Neuronal stem cell (in vitro differentiated cells): Measurements from ENCODE around the gene BIRC6.
"Not testable (repeated sequence)": the region's sequence is repeated elsewhere in the genome, so short reads cannot be mapped to it uniquely, and the experiment has no call there.

Experiments used
- DNase-seq: peaks from one replicate; pipeline ENCODE4 v3.0.0-alpha.2; 2013; ENCODE audit warnings: low spot score
- H2AFZ ChIP-seq: one replicate; pipeline ENCODE4 v1.6.1; 2013; ENCODE audit warnings: mild to moderate bottlenecking, low read length, inconsistent platforms
- H2AK5ac ChIP-seq: 2 replicates; pipeline ENCODE4 v1.6.1; 2013; ENCODE audit warnings: low read depth, mild to moderate bottlenecking, inconsistent platforms, low read length, moderate library complexity, mixed read lengths
- H2BK120ac ChIP-seq: 2 replicates; pipeline ENCODE4 v1.6.1; 2013; ENCODE audit warnings: low read depth, mild to moderate bottlenecking, inconsistent platforms, low read length, moderate library complexity, mixed read lengths
- H2BK12ac ChIP-seq: one replicate; pipeline ENCODE4 v1.6.1; 2013; ENCODE audit warnings: low read length, inconsistent platforms
- H2BK15ac ChIP-seq: 2 replicates; pipeline ENCODE4 v1.6.1; 2013; ENCODE audit warnings: mild to moderate bottlenecking, low read length, inconsistent platforms, mixed read lengths
- H2BK5ac ChIP-seq: one replicate; pipeline ENCODE4 v1.6.1; 2013; ENCODE audit warnings: inconsistent platforms, mild to moderate bottlenecking, low read length, moderate library complexity
- H3K14ac ChIP-seq: one replicate; pipeline ENCODE4 v1.6.1; 2013; ENCODE audit warnings: low read length, inconsistent platforms
- H3K18ac ChIP-seq: 2 replicates; pipeline ENCODE4 v1.6.1; 2013; ENCODE audit warnings: low read length, inconsistent platforms
- H3K23ac ChIP-seq: 2 replicates; pipeline ENCODE4 v1.6.1; 2013; ENCODE audit warnings: low read depth, mild to moderate bottlenecking, mixed read lengths, low read length, inconsistent platforms; ENCODE audit not compliant: poor library complexity
- H3K27ac ChIP-seq: replicated peaks from 3 replicates; pipeline ENCODE4 v1.5.1; 2013; ENCODE audit warnings: low read length, inconsistent platforms
- H3K27me3 ChIP-seq, 3 experiments: 2 replicates each; pipeline ENCODE4 v1.6.1; 2013; ENCODE audit warnings: low read length in 3 of 3, mild to moderate bottlenecking in 2 of 3, inconsistent platforms in 1 of 3, low read depth in 1 of 3, mixed read lengths in 1 of 3, moderate library complexity in 1 of 3; ENCODE audit not compliant: control insufficient read depth in 3 of 3, insufficient read depth in 3 of 3
- H3K36me3 ChIP-seq, 2 donors: replicated peaks in 1 of 2; 2 replicates each; pipeline ENCODE4 v1.6.1; 2013; ENCODE audit warnings: low read length in 2 of 2; ENCODE audit not compliant: control insufficient read depth in 2 of 2, insufficient read depth in 2 of 2
- H3K4ac ChIP-seq: 2 replicates; pipeline ENCODE4 v1.6.1; 2013; ENCODE audit warnings: inconsistent platforms, mild to moderate bottlenecking, low read length, moderate library complexity
- H3K4me1 ChIP-seq, 2 donors: 1 replicate in 1 of 2; 2 replicates in 1 of 2; pipeline ENCODE4 v1.6.1; 2013; ENCODE audit warnings: low read length in 2 of 2, low read depth in 1 of 2; ENCODE audit not compliant: control insufficient read depth in 2 of 2, insufficient read depth in 1 of 2
- H3K4me2 ChIP-seq: one replicate; pipeline ENCODE4 v1.6.1; 2013; ENCODE audit warnings: mild to moderate bottlenecking, low read length, inconsistent platforms; ENCODE audit not compliant: insufficient read depth, poor library complexity, severe bottlenecking
- H3K4me3 ChIP-seq, 2 donors: 2 replicates each; pipeline ENCODE4 v1.5.1; 2013; ENCODE audit warnings: low read length in 2 of 2, mild to moderate bottlenecking in 2 of 2, inconsistent platforms in 1 of 2, moderate library complexity in 1 of 2
- H3K79me1 ChIP-seq: one replicate; pipeline ENCODE4 v1.6.1; 2013; ENCODE audit warnings: low read depth, mild to moderate bottlenecking, inconsistent platforms, low read length, moderate library complexity
- H3K9ac ChIP-seq: one replicate; pipeline ENCODE4 v1.6.1; 2013; ENCODE audit warnings: mild to moderate bottlenecking, low read depth, low read length, inconsistent platforms; ENCODE audit not compliant: poor library complexity
- H3K9me3 ChIP-seq, 2 donors: replicated peaks in 1 of 2; 2 replicates each; pipeline versions ENCODE3 to v1.6.1; 2013; ENCODE audit warnings: low read length in 2 of 2, mild to moderate bottlenecking in 2 of 2, inconsistent platforms in 1 of 2, low read depth in 1 of 2, mixed read lengths in 1 of 2, moderate library complexity in 1 of 2; ENCODE audit not compliant: control insufficient read depth in 2 of 2, insufficient read depth in 1 of 2
- H4K8ac ChIP-seq: one replicate; pipeline ENCODE4 v1.6.1; 2013; ENCODE audit warnings: low read depth, mild to moderate bottlenecking, inconsistent platforms, low read length, moderate library complexity
- H4K91ac ChIP-seq: one replicate; pipeline ENCODE4 v1.6.1; 2013; ENCODE audit warnings: low read length, low read depth, mild to moderate bottlenecking, inconsistent platforms; ENCODE audit not compliant: poor library complexity
- WGBS, 2 donors: extraction: QIAGEN DNeasy Blood & Tissue Kit; methylation state at CpG; one replicate each; pipeline ENCODE4 v1.1.7; 2013; ENCODE audit warnings: missing lambda C conversion rate in 2 of 2, mixed read lengths in 1 of 2; ENCODE audit not compliant: insufficient read length in 2 of 2, insufficient replicate concordance in 1 of 2; ENCODE audit errors: extremely low coverage in 2 of 2; 5-methylcytosine and 5-hydroxymethylcytosine counted together

Gene BIRC6

GRCh38 chr2:32329180-32329980, 27.4 kb upstream of the BIRC6 start:
- H3K4ac ChIP-seq, H3K27me3 ChIP-seq, H3K79me1 ChIP-seq, H3K4me2 ChIP-seq, H3K27ac ChIP-seq, H2BK120ac ChIP-seq, H2BK15ac ChIP-seq, H2AK5ac ChIP-seq, H2BK5ac ChIP-seq, H3K14ac ChIP-seq, H3K23ac ChIP-seq, H3K4me3 ChIP-seq, H3K9me3 ChIP-seq, H3K4me1 ChIP-seq, H2AFZ ChIP-seq, H3K18ac ChIP-seq, DNase-seq, H2BK12ac ChIP-seq, H4K91ac ChIP-seq, H3K9ac ChIP-seq, H4K8ac ChIP-seq, H3K36me3 ChIP-seq: not testable (repeated sequence)
- no CpG with 5 or more reads among the region's 14 CpGs for WGBS, 2 donors

DNA sequence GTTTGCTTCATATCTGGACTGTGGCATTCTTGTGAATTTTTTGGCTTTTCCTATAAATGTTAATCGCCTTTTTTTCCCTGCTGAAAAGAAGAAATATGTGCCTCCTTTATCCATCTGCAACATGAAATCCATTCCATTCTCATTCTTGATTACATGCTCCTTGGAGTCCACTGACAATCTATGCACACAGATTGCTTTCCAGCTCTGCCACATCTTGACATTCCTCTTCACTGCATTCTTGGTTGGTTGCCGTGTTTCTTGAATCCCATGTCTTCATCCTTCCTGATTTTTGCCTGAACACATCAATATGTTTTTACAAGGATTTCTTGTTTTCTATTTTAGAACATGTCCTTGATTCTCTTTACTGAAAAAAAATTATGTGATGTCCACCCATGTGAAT, 26.7 kb upstream of the BIRC6 start:
- H3K14ac ChIP-seq, result no peak overlapping the region
- no peaks in the 10 kb centered on the region for H3K79me1 ChIP-seq
- no peak overlapping the region for H2AK5ac ChIP-seq
- WGBS, 2 donors, result no CpG with 5 or more reads among the region's 2 CpGs
- DNase-seq, result no peak
- no peak overlapping the region for H2AFZ ChIP-seq
- H3K18ac ChIP-seq, result no peak overlapping the region
- no peak overlapping the region for H2BK12ac ChIP-seq
- no peak overlapping the region for H4K8ac ChIP-seq
- H2BK120ac ChIP-seq, result no peak overlapping the region
- no peak overlapping the region for H3K4me3 ChIP-seq
- no peak overlapping the region for H2BK15ac ChIP-seq
- no peak overlapping the region for H3K23ac ChIP-seq
- no peak overlapping the region for H3K27ac ChIP-seq
- H4K91ac ChIP-seq, result no peak overlapping the region
- no peak overlapping the region for H2BK5ac ChIP-seq
- no peaks in the 10 kb centered on the region for H3K9me3 ChIP-seq
- H3K4ac ChIP-seq, result no peak overlapping the region
- H3K4me1 ChIP-seq, result peaks cover 0 to 4% of the 10 kb centered on the region in 2 donors
- H3K4me2 ChIP-seq, result no peak overlapping the region
- no peak overlapping the region for H3K9ac ChIP-seq
- H3K36me3 ChIP-seq, result no peaks in the 10 kb centered on the region
- H3K27me3 ChIP-seq, result no peaks in the 10 kb centered on the region

GRCh38 chr2:32342801-32343200, 14.0 kb upstream of the BIRC6 start:
- no peak overlapping the region for H4K91ac ChIP-seq
- no peak overlapping the region for H2BK120ac ChIP-seq
- H3K4me3 ChIP-seq, result no peak overlapping the region
- no peaks in the 10 kb centered on the region for H3K9me3 ChIP-seq
- H2AK5ac ChIP-seq, result no peak overlapping the region
- H3K9ac ChIP-seq, result no peak overlapping the region
- H2BK15ac ChIP-seq, result no peak overlapping the region
- no peak for DNase-seq
- no peak overlapping the region for H3K14ac ChIP-seq
- H3K4ac ChIP-seq, result no peak overlapping the region
- no peak overlapping the region for H2BK12ac ChIP-seq
- no CpG with 5 or more reads among the region's 2 CpGs for WGBS, 2 donors
- no peaks in the 10 kb centered on the region for H3K36me3 ChIP-seq
- no peak overlapping the region for H3K23ac ChIP-seq
- H3K79me1 ChIP-seq, result no peaks in the 10 kb centered on the region
- H2BK5ac ChIP-seq, result no peak overlapping the region
- H4K8ac ChIP-seq, result no peak overlapping the region
- no peak overlapping the region for H3K4me2 ChIP-seq
- H3K18ac ChIP-seq, result no peak overlapping the region
- H3K27me3 ChIP-seq, result no peaks in the 10 kb centered on the region
- H3K4me1 ChIP-seq, result no peaks in the 10 kb centered on the region
- no peak overlapping the region for H3K27ac ChIP-seq
- H2AFZ ChIP-seq, result no peak overlapping the region

DNA sequence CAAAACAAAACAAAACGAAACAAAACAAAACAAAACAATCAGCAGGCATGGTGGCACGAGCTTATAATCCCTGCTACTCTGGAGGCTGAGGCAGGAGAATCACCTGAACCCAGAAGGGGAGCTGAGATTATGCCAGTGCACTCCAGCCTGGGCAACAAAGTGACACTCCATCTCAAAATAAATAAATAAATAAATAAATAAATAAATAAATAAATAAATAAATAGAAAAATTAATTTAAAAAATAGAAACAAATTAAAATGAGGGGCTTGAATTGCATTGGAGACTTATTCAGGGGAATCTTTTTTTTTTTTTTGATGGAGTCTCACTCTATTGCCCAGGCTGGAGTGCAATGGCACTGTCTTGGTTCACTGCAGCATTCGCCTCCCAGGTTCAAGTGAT, 6.0 kb upstream of the BIRC6 start:
- H3K79me1 ChIP-seq, H3K18ac ChIP-seq, H3K4me3 ChIP-seq, H2BK120ac ChIP-seq, H3K9ac ChIP-seq, H2BK15ac ChIP-seq, H2AFZ ChIP-seq, H3K4me1 ChIP-seq, H4K8ac ChIP-seq, H2BK5ac ChIP-seq, H3K4me2 ChIP-seq, H3K9me3 ChIP-seq, H3K4ac ChIP-seq, H3K27ac ChIP-seq, DNase-seq, H3K14ac ChIP-seq, H2BK12ac ChIP-seq, H3K23ac ChIP-seq, H3K36me3 ChIP-seq, H2AK5ac ChIP-seq, H4K91ac ChIP-seq, H3K27me3 ChIP-seq: not testable (repeated sequence)
- WGBS, 2 donors, result no CpG with 5 or more reads among the region's 3 CpGs
